ENCODE measurements around the gene PPP1R11. TPM values are rescaled to one million over a fixed set of nuclear protein-coding genes. Genes with fewer than 3 reads are reported as not detected.

The PPP1R11 gene
- total and polyA plus RNA-seq, 2 of the 13 experiments (the other 11 are each of a cell fraction or from before 2014, with no cell fraction given) = 32.1 to 58.9 TPM

DNA sequence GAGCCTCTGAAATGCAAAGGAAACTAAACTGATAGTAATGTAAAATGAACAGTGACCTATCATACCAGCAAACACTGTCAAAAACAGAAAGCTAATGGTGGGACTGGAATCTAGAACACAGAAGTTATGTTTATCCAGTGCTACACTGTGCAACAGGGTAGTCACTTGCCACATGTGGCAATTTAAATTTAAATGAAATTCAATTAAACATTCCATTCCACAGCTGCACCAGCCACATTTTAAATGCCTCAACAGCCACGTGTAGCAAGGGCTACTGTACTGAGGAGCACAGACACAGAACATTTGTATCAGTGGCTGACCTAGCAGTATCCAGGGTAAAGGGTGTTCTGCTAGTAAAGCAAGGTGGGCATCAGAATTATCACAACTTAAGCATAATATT, 11.5 kb upstream of the PPP1R11 start:
- H3K4me3 ChIP-seq (replicated peaks in 1 of 3; ENCODE audit: insufficient read depth in 1 of 3, low read depth in 2 of 3, low read length in 3 of 3) = no peak overlapping the region
- peaks cover 0 to under 1% of the 10 kb centered on the region in 2 experiments; a peak in 1 of 5 replicates for H3K27me3 ChIP-seq (ENCODE audit: control insufficient read depth in 1 of 2, insufficient read depth in 2 of 2, low read length in 2 of 2)
- no peak overlapping the region for H2AFZ ChIP-seq (ENCODE audit: low read length)
- in situ Hi-C loops (cut with HindIII; ENCODE audit: extremely low pct_ligation_motif_present, low pct_unique_long_range_greater_than_20kb) = no loop called here
- BruUV-seq (replicated peaks) = no TSS peak
- H3K4me1 ChIP-seq (ENCODE audit: insufficient read depth, low read length) = peaks cover 11% of the 10 kb centered on the region
- H4K20me1 ChIP-seq (ENCODE audit: insufficient read depth, low read length) = no peaks in the 10 kb centered on the region
- POLR2A ChIA-PET = no interaction called here
- peaks cover 3 to 17% of the 10 kb centered on the region in 2 experiments; a peak in 3 of 5 replicates for H3K36me3 ChIP-seq (replicated peaks in 1 of 2; ENCODE audit: control insufficient read depth in 1 of 2, insufficient read depth in 2 of 2, low read length in 2 of 2)
- no peak overlapping the region for H3K4me2 ChIP-seq (ENCODE audit: low read depth, low read length)
- H3K9me3 ChIP-seq (ENCODE audit: low read length) = no peaks in the 10 kb centered on the region
- no peak overlapping the region for H3K9ac ChIP-seq (ENCODE audit: insufficient read depth, low read depth, low read length)
- CTCF ChIA-PET (ENCODE audit: low intra/inter-chr PET ratio, low total read pairs) = no interaction called here
- intact Hi-C loops (cut with micrococcal nuclease; ENCODE audit: unreplicated experiment) = no loop called here
- FAIRE-seq (no peak), ATAC-seq (no peak), DNase-seq (ENCODE audit: low spot score) (no peak)
- H3K79me2 ChIP-seq (ENCODE audit: insufficient read depth, low read length) = peaks cover 8% of the 10 kb centered on the region
- 57% methylated on average over 1 of the region's 1 CpG for WGBS (ENCODE audit: low lambda C conversion rate)
- H3K27ac ChIP-seq (ENCODE audit: extremely low read length, insufficient read depth, low read length) = no peak overlapping the region
- TF ChIP-seq ZNF34 (CRISPR knock-in tag; IDR thresholded peaks at IDR 0.05; ENCODE audit: borderline replicate concordance) (no peak), ARNT2 (CRISPR knock-in tag; IDR thresholded peaks at IDR 0.05; ENCODE audit: low read depth) (no peak), KDM5A (IDR thresholded peaks at IDR 0.05; ENCODE audit: borderline replicate concordance, low read length) (no peak), ARHGAP35 (CRISPR knock-in tag; IDR thresholded peaks at IDR 0.05; ENCODE audit: borderline replicate concordance) (no peak), E2F2 (CRISPR knock-in tag; IDR thresholded peaks at IDR 0.05; ENCODE audit: borderline replicate concordance) (no peak), DNMT1 (CRISPR knock-in tag; IDR thresholded peaks at IDR 0.05) (no peak), ZNF234 (CRISPR knock-in tag; conservative IDR thresholded peaks at IDR 0.05) (no peak), BCLAF1 (IDR thresholded peaks at IDR 0.05) (no peak), ZFP36L1 (CRISPR knock-in tag; IDR thresholded peaks at IDR 0.05) (no peak), TAF1 (CRISPR knock-in tag; IDR thresholded peaks at IDR 0.05) (no peak), RERE (CRISPR knock-in tag; IDR thresholded peaks at IDR 0.05; ENCODE audit: low read depth) (no peak), ZNF768 (CRISPR knock-in tag; IDR thresholded peaks at IDR 0.05) (no peak)
- TF ChIP-seq, protein P1, sequence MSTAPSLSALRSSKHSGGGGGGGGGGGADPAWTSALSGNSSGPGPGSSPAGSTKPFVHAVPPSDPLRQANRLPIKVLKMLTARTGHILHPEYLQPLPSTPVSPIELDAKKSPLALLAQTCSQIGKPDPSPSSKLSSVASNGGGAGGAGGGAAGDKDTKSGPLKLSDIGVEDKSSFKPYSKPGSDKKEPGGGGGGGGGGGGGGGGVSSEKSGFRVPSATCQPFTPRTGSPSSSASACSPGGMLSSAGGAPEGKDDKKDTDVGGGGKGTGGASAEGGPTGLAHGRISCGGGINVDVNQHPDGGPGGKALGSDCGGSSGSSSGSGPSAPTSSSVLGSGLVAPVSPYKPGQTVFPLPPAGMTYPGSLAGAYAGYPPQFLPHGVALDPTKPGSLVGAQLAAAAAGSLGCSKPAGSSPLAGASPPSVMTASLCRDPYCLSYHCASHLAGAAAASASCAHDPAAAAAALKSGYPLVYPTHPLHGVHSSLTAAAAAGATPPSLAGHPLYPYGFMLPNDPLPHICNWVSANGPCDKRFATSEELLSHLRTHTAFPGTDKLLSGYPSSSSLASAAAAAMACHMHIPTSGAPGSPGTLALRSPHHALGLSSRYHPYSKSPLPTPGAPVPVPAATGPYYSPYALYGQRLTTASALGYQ (CRISPR knock-in tag; IDR thresholded peaks at IDR 0.05) = no peak
